Rectal smooth muscle tissue (tissue), 1 donor: Measurements from ENCODE around the gene SLC22A25.
"Not testable (repeated sequence)": the region's sequence is repeated elsewhere in the genome, so short reads cannot be mapped to it uniquely, and the experiment has no call there.

ENCODE experiments used
- H3K27ac ChIP-seq: one replicate; pipeline ENCODE4 v1.7.0; 2013; ENCODE audit warnings: low read depth, low read length, inconsistent platforms
- H3K27me3 ChIP-seq: one replicate; pipeline ENCODE4 v1.7.0; 2013; ENCODE audit warnings: low read length; ENCODE audit not compliant: control insufficient read depth, insufficient read depth
- H3K36me3 ChIP-seq: one replicate; pipeline ENCODE4 v1.7.0; 2013; ENCODE audit warnings: low read length; ENCODE audit not compliant: control insufficient read depth, insufficient read depth
- H3K4me1 ChIP-seq: one replicate; pipeline ENCODE4 v1.7.0; 2013; ENCODE audit warnings: low read length; ENCODE audit not compliant: control insufficient read depth, insufficient read depth
- H3K4me3 ChIP-seq: one replicate; pipeline ENCODE4 v1.7.0; 2013; ENCODE audit warnings: low read length
- H3K9ac ChIP-seq: one replicate; pipeline ENCODE4 v1.7.0; 2013; ENCODE audit warnings: low read length

The SLC22A25 gene

GRCh38 chr11:63247237-63248002, 4.0 kb upstream of the SLC22A25 start:
- H3K4me1 ChIP-seq, H3K4me3 ChIP-seq, H3K36me3 ChIP-seq, H3K27me3 ChIP-seq, H3K9ac ChIP-seq, H3K27ac ChIP-seq: not testable (repeated sequence)

- H3K4me1 ChIP-seq: no peaks in the 10 kb centered on the region
- no peak overlapping the region for H3K4me3 ChIP-seq
- H3K9ac ChIP-seq: no peak overlapping the region
- no peaks in the 10 kb centered on the region for H3K27me3 ChIP-seq
- no peak overlapping the region for H3K27ac ChIP-seq
- H3K36me3 ChIP-seq: no peaks in the 10 kb centered on the region
Measured at GRCh38 chr11:63246045-63246444, 2.6 kb upstream of the SLC22A25 start.

GRCh38 chr11:63244862-63245261, 1.5 kb upstream of the SLC22A25 start:
- Histone ChIP-seq H3K27ac (no peak overlapping the region), H3K36me3 (no peaks in the 10 kb centered on the region), H3K4me3 (no peak overlapping the region), H3K9ac (no peak overlapping the region), H3K27me3 (no peaks in the 10 kb centered on the region), H3K4me1 (no peaks in the 10 kb centered on the region)

GRCh38 chr11:63242089-63242781, 1.2 kb downstream of the SLC22A25 start:
- no peaks in the 10 kb centered on the region for H3K4me1 ChIP-seq
- no peak overlapping the region for H3K4me3 ChIP-seq

GRCh38 chr11:63240791-63241379, 2.5 kb downstream of the SLC22A25 start:
- Histone ChIP-seq H3K27ac (no peak overlapping the region), H3K4me3 (no peak overlapping the region), H3K4me1 (no peaks in the 10 kb centered on the region), H3K27me3 (no peaks in the 10 kb centered on the region), H3K36me3 (no peaks in the 10 kb centered on the region), H3K9ac (no peak overlapping the region)

More at GRCh38 chr11:63242089-63242781, 1.2 kb downstream of the SLC22A25 start:
- H3K27ac ChIP-seq: no peak overlapping the region
- no peaks in the 10 kb centered on the region for H3K36me3 ChIP-seq
- no peaks in the 10 kb centered on the region for H3K27me3 ChIP-seq
- H3K9ac ChIP-seq: no peak overlapping the region

GRCh38 chr11:63240098-63240497, 3.3 kb downstream of the SLC22A25 start:
- Histone ChIP-seq H3K4me1 (no peaks in the 10 kb centered on the region), H3K27ac (no peak overlapping the region), H3K36me3 (no peaks in the 10 kb centered on the region), H3K27me3 (no peaks in the 10 kb centered on the region), H3K4me3 (no peak overlapping the region), H3K9ac (no peak overlapping the region)

- H3K4me3 ChIP-seq: no peak overlapping the region
- H3K9ac ChIP-seq: no peak overlapping the region
- no peaks in the 10 kb centered on the region for H3K4me1 ChIP-seq
Measured at GRCh38 chr11:63239254-63239653, 4.1 kb downstream of the SLC22A25 start.

GRCh38 chr11:63237413-63237812, 6.0 kb downstream of the SLC22A25 start:
- H3K4me1 ChIP-seq: no peaks in the 10 kb centered on the region
- no peaks in the 10 kb centered on the region for H3K36me3 ChIP-seq
- H3K9ac ChIP-seq: no peak overlapping the region
- no peaks in the 10 kb centered on the region for H3K27me3 ChIP-seq
- H3K4me3 ChIP-seq: no peak overlapping the region
- no peak overlapping the region for H3K27ac ChIP-seq

More at GRCh38 chr11:63239254-63239653, 4.1 kb downstream of the SLC22A25 start:
- Histone ChIP-seq H3K27ac (no peak overlapping the region), H3K36me3 (no peaks in the 10 kb centered on the region), H3K27me3 (no peaks in the 10 kb centered on the region)

- not testable (repeated sequence) for H3K9ac ChIP-seq, H3K4me3 ChIP-seq, H3K36me3 ChIP-seq, H3K27ac ChIP-seq, H3K4me1 ChIP-seq, H3K27me3 ChIP-seq
Measured at GRCh38 chr11:63235471-63236461, 7.6 kb downstream of the SLC22A25 start.

GRCh38 chr11:63229815-63230214, 13.6 kb downstream of the SLC22A25 start:
- no peaks in the 10 kb centered on the region for H3K36me3 ChIP-seq
- no peaks in the 10 kb centered on the region for H3K4me1 ChIP-seq
- no peak overlapping the region for H3K27ac ChIP-seq
- H3K9ac ChIP-seq: no peak overlapping the region
- H3K4me3 ChIP-seq: no peak overlapping the region
- H3K27me3 ChIP-seq: no peaks in the 10 kb centered on the region

- H3K27me3 ChIP-seq: no peaks in the 10 kb centered on the region
- no peaks in the 10 kb centered on the region for H3K36me3 ChIP-seq
- no peak overlapping the region for H3K9ac ChIP-seq
- no peak overlapping the region for H3K4me3 ChIP-seq
- no peaks in the 10 kb centered on the region for H3K4me1 ChIP-seq
- no peak overlapping the region for H3K27ac ChIP-seq
Measured at GRCh38 chr11:63227521-63228107, 15.8 kb downstream of the SLC22A25 start.
